ENCODE data around the gene PLEKHG3. TPM values are rescaled to one million over a fixed set of nuclear protein-coding genes. Genes with fewer than 3 reads are reported as not detected.

PLEKHG3 gene
- total and polyA plus RNA-seq, 2 of the 13 experiments (the other 11 are each of a cell fraction or from before 2014, with no cell fraction given): 7.1 to 9.8 TPM

- TF ChIP-seq CAMTA2 (CRISPR knock-in tag; IDR thresholded peaks at IDR 0.05; ENCODE audit: borderline replicate concordance): 0 out of 2 replicates have a peak, but pooled peaks have one; percentile 27
- no peak for TF ChIP-seq ZNF20 (CRISPR knock-in tag; IDR thresholded peaks at IDR 0.05)
- 0 out of 2 replicates have a peak, but pooled peaks have one; percentile 80 for TF ChIP-seq ZNF557 (CRISPR knock-in tag; IDR thresholded peaks at IDR 0.05)
- peak; percentile 69 for TF ChIP-seq ZNF329 (CRISPR knock-in tag; IDR thresholded peaks at IDR 0.05; ENCODE audit: low read depth)
- no peak for TF ChIP-seq ZNF451 (CRISPR knock-in tag; IDR thresholded peaks at IDR 0.05)
- no peak for TF ChIP-seq SYNCRIP (IDR thresholded peaks at IDR 0.05; ENCODE audit: insufficient read depth, low read depth, low read length)
- TF ChIP-seq RELA (CRISPR knock-in tag; IDR thresholded peaks at IDR 0.05): no peak
- TF ChIP-seq HMGXB3 (CRISPR knock-in tag; IDR thresholded peaks at IDR 0.05; ENCODE audit: borderline replicate concordance): no peak
- no peak for TF ChIP-seq SP140L (CRISPR knock-in tag; IDR thresholded peaks at IDR 0.05; ENCODE audit: borderline replicate concordance)
- 0 out of 2 replicates have a peak, but pooled peaks have one; percentile 39 for TF ChIP-seq ZNF564 (CRISPR knock-in tag; IDR thresholded peaks at IDR 0.05)
- TF ChIP-seq ZNF629 (CRISPR knock-in tag; conservative IDR thresholded peaks at IDR 0.05): 0 out of 2 replicates have a peak, but pooled peaks have one; percentile 18
- no peak for TF ChIP-seq TEF (CRISPR knock-in tag; IDR thresholded peaks at IDR 0.05)
- TF ChIP-seq MED1 (CRISPR knock-in tag; IDR thresholded peaks at IDR 0.05): 0 out of 2 replicates have a peak, but pooled peaks have one; percentile 34
- TF ChIP-seq ZNF644 (CRISPR knock-in tag; IDR thresholded peaks at IDR 0.05; ENCODE audit: low read depth): no peak
- TF ChIP-seq MTF2 (CRISPR knock-in tag; IDR thresholded peaks at IDR 0.05; ENCODE audit: borderline replicate concordance): peak; percentile 96
- peak; percentile 80 for TF ChIP-seq ATF7-NPFF (CRISPR knock-in tag; IDR thresholded peaks at IDR 0.05; ENCODE audit: low read depth)
- TF ChIP-seq POLR2G (IDR thresholded peaks at IDR 0.05; ENCODE audit: low read depth, low read length): no peak
- no peak for TF ChIP-seq HIC2 (CRISPR knock-in tag; IDR thresholded peaks at IDR 0.05; ENCODE audit: low read depth)
- TF ChIP-seq NFE2L2 (IDR thresholded peaks at IDR 0.05; ENCODE audit: low read length): no peak
Measured at GRCh38 chr14:64704143-64704742, at the start of gene PLEKHG3 (continued).
